PFSK-1 (cell line): ENCODE data around the gene FADD.

Source experiments
- POLR2AphosphoS5 ChIP-seq: IDR thresholded peaks from 2 replicates; pipeline ENCODE4 v1.6.1; 2012; ENCODE audit warnings: low read depth, mild to moderate bottlenecking, control low read depth, low read length, moderate library complexity
- TAF1 ChIP-seq: IDR thresholded peaks from 2 replicates; pipeline ENCODE4 v1.6.1; 2012; ENCODE audit warnings: low read length, control low read depth, borderline replicate concordance; ENCODE audit not compliant: insufficient read depth

- TF ChIP-seq POLR2AphosphoS5 (no peak), TAF1 (no peak)
Measured at GRCh38 chr11:70159627-70160570, 43.2 kb upstream of the FADD start.
